ENCODE data around the gene C1QTNF1. TPM values are rescaled to one million over a fixed set of nuclear protein-coding genes. Genes with fewer than 3 reads are reported as not detected.

Gene C1QTNF1
- total RNA-seq, 2 donors from 2014 or later, result 445 to 518 TPM

- no peak for DNase-seq (ENCODE audit: low spot score)
- no peak for TF ChIP-seq CTCF (IDR thresholded peaks at IDR 0.05)
- Histone ChIP-seq H3K4me1 (ENCODE audit: control insufficient read depth in 1 of 2, low read depth in 2 of 2) (peaks cover 6 to 14% of the 10 kb centered on the region in 2 donors), H3K4me3 (no peak overlapping the region), H3K36me3 (peaks cover 47% of the 10 kb centered on the region), H3K27ac (no peak overlapping the region), H3K9me3 (no peaks in the 10 kb centered on the region), H3K27me3 (replicated peaks; ENCODE audit: insufficient read depth) (no peaks in the 10 kb centered on the region)
- ATAC-seq (ENCODE audit: insufficient number of reproducible peaks, low FRiP score, low read depth), result no peak
These were observed 55.6 kb downstream of the C1QTNF1 start for GRCh38 chr17:79079421-79080200.

DNA sequence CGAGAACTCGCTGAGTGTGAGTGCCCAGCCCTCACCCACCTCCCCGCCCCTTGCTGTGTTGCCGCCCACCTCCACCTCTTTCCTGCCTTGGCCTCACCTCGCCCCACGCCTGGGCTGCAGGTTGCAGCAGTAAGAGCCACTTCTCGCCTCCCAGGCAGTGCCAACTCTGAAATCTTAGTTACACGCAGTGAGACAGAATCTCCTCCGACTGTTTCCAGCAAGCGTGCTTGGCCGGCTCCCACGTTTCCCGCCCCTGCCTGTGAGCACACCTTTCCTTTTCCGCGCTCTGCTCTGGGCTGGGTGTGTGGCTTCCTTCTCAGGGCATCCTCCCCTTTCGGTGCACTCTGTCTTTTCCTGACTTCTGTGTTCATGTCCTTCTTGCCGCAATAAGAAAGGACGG lies 56.4 kb downstream of the C1QTNF1 start:
- Histone ChIP-seq H3K27me3 (replicated peaks; ENCODE audit: insufficient read depth) (no peaks in the 10 kb centered on the region), H3K9me3 (no peaks in the 10 kb centered on the region), H3K4me1 (ENCODE audit: control insufficient read depth in 1 of 2, low read depth in 2 of 2) (peaks cover 6 to 12% of the 10 kb centered on the region in 2 donors), H3K36me3 (peaks cover 52% of the 10 kb centered on the region), H3K27ac (no peak overlapping the region), H3K4me3 (no peak overlapping the region)
- DNase-seq (ENCODE audit: low spot score), result no peak
- TF ChIP-seq CTCF (IDR thresholded peaks at IDR 0.05), result no peak
- no peak for ATAC-seq (ENCODE audit: insufficient number of reproducible peaks, low FRiP score, low read depth)

- ATAC-seq (ENCODE audit: insufficient number of reproducible peaks, low FRiP score, low read depth), result no peak
- no peak for DNase-seq (ENCODE audit: low spot score)
- peaks cover 57% of the 10 kb centered on the region for H3K36me3 ChIP-seq
These were observed 56.9 kb downstream of the C1QTNF1 start for GRCh38 chr17:79080761-79081290.

DNA sequence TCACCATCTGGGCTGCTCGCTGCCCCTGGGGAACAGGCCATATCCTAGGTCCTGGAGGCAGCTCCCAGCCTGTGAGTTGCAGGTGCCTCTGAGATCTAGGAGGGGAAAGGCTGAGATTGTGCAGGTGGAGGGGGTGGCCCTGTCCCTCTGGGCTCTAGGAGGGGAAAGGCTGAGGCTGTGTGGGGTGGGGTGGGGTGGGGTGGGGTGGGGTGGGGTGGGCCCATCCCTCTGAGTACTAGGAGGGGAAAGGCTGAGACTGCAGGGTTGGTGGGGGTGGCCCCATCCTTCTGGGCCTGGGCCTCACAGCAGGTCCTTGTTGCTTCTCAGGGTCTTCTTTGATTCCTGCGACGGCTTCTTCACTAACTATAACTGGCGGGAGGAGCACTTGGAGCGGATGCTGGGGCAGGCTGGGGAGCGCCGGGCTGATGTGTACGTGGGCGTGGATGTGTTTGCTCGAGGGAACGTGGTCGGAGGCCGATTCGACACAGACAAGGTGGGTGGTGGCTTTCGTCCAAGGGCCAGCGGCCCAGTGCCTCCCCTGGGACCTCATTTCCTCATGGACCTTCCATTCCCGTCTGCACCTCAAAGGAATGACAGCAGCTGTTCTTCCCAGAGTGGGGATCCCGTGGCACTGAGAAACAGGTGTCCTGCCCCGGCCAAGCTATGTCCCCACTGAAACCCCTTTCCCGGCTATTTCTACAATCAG lies 57.8 kb downstream of the C1QTNF1 start:
- H3K27ac ChIP-seq, result no peak overlapping the region
- no peaks in the 10 kb centered on the region for H3K4me1 ChIP-seq (ENCODE audit: control insufficient read depth in 1 of 2, low read depth in 2 of 2)
- no peaks in the 10 kb centered on the region for H3K27me3 ChIP-seq (replicated peaks; ENCODE audit: insufficient read depth)
- TF ChIP-seq CTCF (IDR thresholded peaks at IDR 0.05), result no peak
- no peaks in the 10 kb centered on the region for H3K9me3 ChIP-seq
- DNase-seq (ENCODE audit: low spot score) (no peak), ATAC-seq (ENCODE audit: insufficient number of reproducible peaks, low FRiP score, low read depth) (no peak)
- H3K36me3 ChIP-seq, result peaks cover 66% of the 10 kb centered on the region
- no peak overlapping the region for H3K4me3 ChIP-seq

More at GRCh38 chr17:79080761-79081290, 56.9 kb downstream of the C1QTNF1 start:
- H3K27me3 ChIP-seq (replicated peaks; ENCODE audit: insufficient read depth), result no peaks in the 10 kb centered on the region
- no peak for TF ChIP-seq CTCF (IDR thresholded peaks at IDR 0.05)
- no peaks in the 10 kb centered on the region for H3K9me3 ChIP-seq
- H3K27ac ChIP-seq, result no peak overlapping the region
- peaks cover 2 to 7% of the 10 kb centered on the region in 2 donors for H3K4me1 ChIP-seq (ENCODE audit: control insufficient read depth in 1 of 2, low read depth in 2 of 2)
- H3K4me3 ChIP-seq, result no peak overlapping the region

Data from thoracic aorta (tissue), 2 donors.